Hepatocyte (in vitro differentiated cells): ENCODE data around the gene CGREF1. TPM values are rescaled to one million over a fixed set of nuclear protein-coding genes. Genes with fewer than 3 reads are reported as not detected.

ENCODE experiments used
- DNase-seq: peaks from one replicate; pipeline ENCODE4 v3.0.0-alpha.2; 2016; ENCODE audit warnings: low spot score
- H2AFZ ChIP-seq: fragments of 200-600 bp; sonication (generic); 2 replicates; pipeline ENCODE4 v1.6.0; 2016; ENCODE audit warnings: antibody characterized with exemption, mild to moderate bottlenecking
- H3K27ac ChIP-seq: fragments of 200-600 bp; sonication (generic); 2 replicates; pipeline ENCODE4 v1.5.1; 2016; ENCODE audit warnings: mild to moderate bottlenecking
- H3K27me3 ChIP-seq: fragments of 200-600 bp; sonication (generic); 2 replicates; pipeline ENCODE4 v1.6.1; 2016
- H3K36me3 ChIP-seq: fragments of 200-600 bp; sonication (generic); replicated peaks from 2 replicates; pipeline ENCODE4 v1.5.1; 2016; ENCODE audit warnings: low read depth; ENCODE audit not compliant: insufficient read depth
- H3K4me1 ChIP-seq: fragments of 200-600 bp; sonication (generic); 2 replicates; pipeline ENCODE4 v1.5.1; 2016; ENCODE audit warnings: mild to moderate bottlenecking, moderate library complexity; ENCODE audit not compliant: insufficient read depth
- H3K4me2 ChIP-seq: fragments of 200-600 bp; sonication (generic); 2 replicates; pipeline ENCODE4 v1.6.0; 2016
- H3K4me3 ChIP-seq: fragments of 200-600 bp; sonication (generic); 2 replicates; pipeline ENCODE4 v1.5.1; 2016; ENCODE audit warnings: mild to moderate bottlenecking
- H3K79me2 ChIP-seq: fragments of 200-600 bp; sonication (generic); 2 replicates; pipeline ENCODE4 v1.6.0; 2017; ENCODE audit warnings: mild to moderate bottlenecking
- H3K9me2 ChIP-seq: fragments of 200-600 bp; sonication (generic); replicated peaks from 2 replicates; pipeline ENCODE4 v1.6.0; 2017; ENCODE audit warnings: mild to moderate bottlenecking; ENCODE audit not compliant: insufficient read depth
- H3K9me3 ChIP-seq: fragments of 200-600 bp; sonication (generic); 2 replicates; pipeline ENCODE4 v1.5.1; 2016; ENCODE audit warnings: low read depth, mild to moderate bottlenecking
- H4K20me1 ChIP-seq: fragments of 200-600 bp; sonication (generic); 2 replicates; pipeline ENCODE4 v1.6.0; 2016; ENCODE audit warnings: mild to moderate bottlenecking; ENCODE audit not compliant: insufficient read depth, poor library complexity, severe bottlenecking
- CTCF ChIP-seq: fragments of 200-600 bp; sonication (generic); IDR thresholded peaks from 2 replicates; pipeline ENCODE4 v1.5.1; 2016; ENCODE audit warnings: antibody characterized with exemption, mild to moderate bottlenecking; ENCODE audit not compliant: poor library complexity
- EZH2 ChIP-seq: fragments of 200-600 bp; sonication (generic); IDR thresholded peaks from 2 replicates; pipeline ENCODE4 v1.6.1; 2016; ENCODE audit warnings: antibody characterized with exemption, mild to moderate bottlenecking, borderline replicate concordance
- EZH2phosphoT487 ChIP-seq: fragments of 200-600 bp; sonication (generic); IDR thresholded peaks from one replicate; pipeline ENCODE4 v1.6.1; 2018; ENCODE audit warnings: antibody characterized with exemption, mild to moderate bottlenecking, low read depth, moderate library complexity; ENCODE audit not compliant: unreplicated experiment, severe bottlenecking
- WGBS: methylation state at CpG from one replicate; pipeline ENCODE4 v1.1.6; 2016; ENCODE audit warnings: low lambda C conversion rate; ENCODE audit errors: missing lambda C conversion rate; 5-methylcytosine and 5-hydroxymethylcytosine counted together
- polyA plus RNA-seq: library from polyadenylated mRNA; unstranded; fragments of >200 nt; fragmentation: Nextera tagmentation; extraction: Ambion mirVana; gene quantifications from 2 replicates; pipeline ENCODE4 v1.2.1, GENCODE V29; 2016
- total RNA-seq: library from RNA; depleted of rRNA; stranded (reverse); fragments of >200 nt; gene quantifications from 2 replicates; pipeline ENCODE4 v1.2.3, GENCODE V29; 2014

The CGREF1 gene
- total and polyA plus RNA-seq, 2 experiments from 2014 or later, result 1.8 to 2.5 TPM

DNA sequence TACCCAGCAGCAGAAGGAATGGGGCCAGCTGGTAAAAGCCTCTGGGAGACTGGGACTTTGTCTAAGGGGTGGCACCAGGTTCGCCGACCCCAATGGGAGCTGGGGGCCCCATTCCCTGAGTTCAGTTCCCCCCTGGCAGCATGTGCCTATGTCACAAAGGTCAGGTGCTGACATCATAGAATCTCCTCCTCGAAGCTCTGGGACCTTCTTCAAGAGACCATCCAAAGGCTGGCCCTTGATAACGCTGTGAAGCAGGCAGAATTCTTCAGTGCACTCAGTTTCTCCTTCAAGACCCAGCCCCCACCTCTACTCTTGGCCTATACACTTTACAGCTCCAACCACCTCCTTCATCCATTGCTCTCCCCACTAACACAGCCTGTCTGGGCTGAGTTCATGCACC is 20.4 kb upstream of the CGREF1 start, which contains the start of gene PRR30:
Gene PRR30 (minus strand): TSS at position 101 of the 400 bp plus-strand sequence. CDS start 1,081 bp downstream, outside the sequence.
- TF ChIP-seq CTCF (no peak), EZH2 (no peak), EZH2phosphoT487 (no peak)
- Histone ChIP-seq H3K4me3 (no peak within 1 kb of the TSS), H3K79me2 (no peaks in the 10 kb centered on the region), H3K27me3 (no peaks in the 10 kb centered on the region), H3K9me2 (no peaks in the 10 kb centered on the region), H3K4me2 (no peak within 1 kb of the TSS), H4K20me1 (no peaks in the 10 kb centered on the region), H2AFZ (no peak within 1 kb of the TSS), H3K36me3 (no peaks in the 10 kb centered on the region), H3K4me1 (no peaks in the 10 kb centered on the region), H3K9me3 (no peaks in the 10 kb centered on the region), H3K27ac (no peak within 1 kb of the TSS)
- 87% methylated on average over 4 of the region's 4 CpGs for WGBS
- DNase-seq, result no peak

DNA sequence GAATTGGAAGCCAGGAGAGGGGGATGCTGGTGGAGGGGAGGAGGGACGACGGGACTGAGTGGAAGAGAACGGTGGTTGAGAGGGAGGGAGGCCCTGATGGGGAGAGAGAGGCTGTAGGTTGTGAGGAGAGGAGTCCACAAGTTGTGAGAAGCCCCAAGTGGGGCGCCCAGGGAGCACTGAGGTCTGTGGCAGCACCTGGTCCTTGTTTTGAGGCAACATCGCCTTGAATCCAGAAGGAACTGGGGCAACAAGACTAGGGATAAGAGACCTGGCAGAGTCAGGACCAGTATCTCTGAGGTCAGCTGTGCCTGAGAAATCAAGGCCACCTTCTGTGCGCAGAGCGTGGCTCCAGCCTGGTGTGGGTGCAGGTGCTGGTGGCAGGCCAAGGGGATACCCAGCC is 19.2 kb upstream of the CGREF1 start:
- Histone ChIP-seq H3K36me3 (no peaks in the 10 kb centered on the region), H3K9me3 (no peaks in the 10 kb centered on the region), H3K27me3 (no peaks in the 10 kb centered on the region), H3K4me3 (no peak overlapping the region), H3K4me2 (no peak overlapping the region), H3K79me2 (peaks cover 11% of the 10 kb centered on the region), H3K9me2 (no peaks in the 10 kb centered on the region), H4K20me1 (peaks cover 6% of the 10 kb centered on the region), H3K27ac (no peak overlapping the region), H3K4me1 (peaks cover 6% of the 10 kb centered on the region), H2AFZ (no peak overlapping the region)
- no peak for DNase-seq
- TF ChIP-seq EZH2phosphoT487, result no peak
- TF ChIP-seq CTCF, result no peak
- TF ChIP-seq EZH2, result no peak
- WGBS, result 89% methylated on average over 7 of the region's 7 CpGs

- no peak for DNase-seq
- H3K79me2 ChIP-seq, result peaks cover 18% of the 10 kb centered on the region
- H3K9me3 ChIP-seq, result no peaks in the 10 kb centered on the region
- H2AFZ ChIP-seq, result no peak overlapping the region
- no peak overlapping the region for H3K4me2 ChIP-seq
- no peaks in the 10 kb centered on the region for H3K9me2 ChIP-seq
- TF ChIP-seq EZH2, result no peak
- TF ChIP-seq EZH2phosphoT487, result no peak
- no peak for TF ChIP-seq CTCF
- H3K4me1 ChIP-seq, result peaks cover 10% of the 10 kb centered on the region
- no peak overlapping the region for H3K27ac ChIP-seq
- WGBS, result 92% methylated on average over 20 of the region's 21 CpGs
- no peaks in the 10 kb centered on the region for H3K36me3 ChIP-seq
- no peaks in the 10 kb centered on the region for H3K27me3 ChIP-seq
- no peak overlapping the region for H3K4me3 ChIP-seq
- peaks cover 9% of the 10 kb centered on the region for H4K20me1 ChIP-seq
Measured at GRCh38 chr2:27137322-27137935, 18.5 kb upstream of the CGREF1 start.
